SK-N-SH (cell line): Measurements from ENCODE around the gene LRRC27. TPM values are rescaled to one million over a fixed set of nuclear protein-coding genes. Genes with fewer than 3 reads are reported as not detected.

ENCODE experiments used
- CTCF ChIA-PET: fragments of 300-600, 350-600 bp; formaldehyde crosslinking; extraction: SDS; loops from one replicate; lab custom pipeline; 2021; lab: Yijun Ruan, JAX
- POLR2A ChIA-PET: fragments of 350-600 bp; sonication (Branson Sonifier 250); formaldehyde crosslinking; extraction: SDS; loops from one replicate; lab custom pipeline; 2020; ENCODE audit warnings: antibody characterized with exemption, inconsistent platforms; lab: Yijun Ruan, JAX
- DNase-seq: peaks from one replicate; pipeline ENCODE4 v3.0.0; 2012
- H2AFZ ChIP-seq: fragments of 200-600 bp; sonication (generic); 2 replicates; pipeline ENCODE4 v1.8.1; 2016; ENCODE audit warnings: antibody characterized with exemption, mild to moderate bottlenecking, low read depth
- H3F3A ChIP-seq: fragments of 200-600 bp; sonication (generic); replicated peaks from 2 replicates; pipeline ENCODE3; 2016; ENCODE audit warnings: antibody characterized with exemption, mild to moderate bottlenecking; ENCODE audit not compliant: insufficient read depth
- H3K27ac ChIP-seq, 2 experiments: fragments of 200-500 bp in 1 of 2; fragments of 200-600 bp in 1 of 2; sonication (Bioruptor generic) in 1 of 2; sonication (generic), shearing (Covaris generic) in 1 of 2; 2 replicates each; pipeline versions ENCODE4 v1.5.1 to v1.6.1; 2014 to 2016; ENCODE audit warnings: low read depth in 2 of 2, inconsistent platforms in 1 of 2, low read length in 1 of 2, mild to moderate bottlenecking in 1 of 2, mixed read lengths in 1 of 2
- H3K27me3 ChIP-seq: fragments of 200-600 bp; sonication (generic), shearing (Covaris generic); 2 replicates; pipeline ENCODE4 v1.6.1; 2016; ENCODE audit warnings: mixed run types; ENCODE audit not compliant: insufficient read depth
- H3K36me3 ChIP-seq, 2 experiments: fragments of 200-500 bp in 1 of 2; fragments of 200-600 bp in 1 of 2; sonication (Bioruptor generic) in 1 of 2; sonication (generic) in 1 of 2; replicated peaks in 1 of 2; 2 replicates each; pipeline versions ENCODE3 to v1.5.1; 2014 to 2016; ENCODE audit warnings: low read length in 1 of 2, mild to moderate bottlenecking in 1 of 2; ENCODE audit not compliant: insufficient read depth in 2 of 2, control insufficient read depth in 1 of 2
- H3K4me1 ChIP-seq, 2 experiments: fragments of 200-500 bp in 1 of 2; fragments of 200-600 bp in 1 of 2; sonication (Bioruptor generic) in 1 of 2; sonication (generic), shearing (Covaris generic) in 1 of 2; 2 replicates each; pipeline versions ENCODE4 v1.5.1 to v1.6.1; 2014 to 2016; ENCODE audit warnings: low read depth in 1 of 2, low read length in 1 of 2, mixed run types in 1 of 2; ENCODE audit not compliant: insufficient read depth in 2 of 2, control insufficient read depth in 1 of 2
- H3K4me2 ChIP-seq: fragments of 200-600 bp; sonication (generic), shearing (Covaris generic); 2 replicates; pipeline ENCODE4 v1.6.1; 2017; ENCODE audit warnings: mixed run types
- H3K4me3 ChIP-seq, 2 experiments: fragments of 200-500 bp in 1 of 2; fragments of 200-600 bp in 1 of 2; sonication (Bioruptor generic) in 1 of 2; sonication (generic), shearing (Covaris generic) in 1 of 2; 2 replicates each; pipeline versions ENCODE4 v1.5.1 to v1.8.1; 2014 to 2016; ENCODE audit warnings: low read depth in 2 of 2, inconsistent platforms in 1 of 2, low read length in 1 of 2, mild to moderate bottlenecking in 1 of 2, mixed read lengths in 1 of 2, moderate library complexity in 1 of 2
- H3K79me2 ChIP-seq: fragments of 200-600 bp; sonication (generic); 2 replicates; pipeline ENCODE4 v1.8.1; 2017; ENCODE audit warnings: mild to moderate bottlenecking; ENCODE audit not compliant: insufficient read depth
- H3K9ac ChIP-seq: fragments of 200-600 bp; sonication (generic); 2 replicates; pipeline ENCODE4 v1.6.1; 2017; ENCODE audit warnings: mixed run types
- H3K9me2 ChIP-seq: fragments of 200-600 bp; sonication (generic); 2 replicates; pipeline ENCODE4 v1.6.1; 2017; ENCODE audit warnings: mixed run types
- H3K9me3 ChIP-seq: fragments of 200-600 bp; sonication (generic); 2 replicates; pipeline ENCODE4 v1.6.1; 2017; ENCODE audit warnings: mixed run types, mild to moderate bottlenecking, moderate library complexity
- H4K20me1 ChIP-seq: fragments of 200-600 bp; sonication (generic); 2 replicates; pipeline ENCODE4 v1.6.1; 2017; ENCODE audit warnings: mild to moderate bottlenecking, mixed run types; ENCODE audit not compliant: insufficient read depth
- CHD2 ChIP-seq: fragments of 150-350 bp; IDR thresholded peaks from 2 replicates; pipeline ENCODE4 v1.6.1; 2018; ENCODE audit warnings: low read length; ENCODE audit not compliant: partially characterized antibody
- EP300 ChIP-seq, 2 experiments: IDR thresholded peaks; 2 replicates each; pipeline versions ENCODE4 v1.4.0 to v1.6.1; 2012; ENCODE audit warnings: borderline replicate concordance in 1 of 2, low read depth in 1 of 2, low read length in 1 of 2
- EZH2phosphoT487 ChIP-seq: fragments of 200-600 bp; sonication (generic); IDR thresholded peaks from 2 replicates; pipeline ENCODE4 v1.6.1; 2017; ENCODE audit warnings: low read depth, mixed run types, mild to moderate bottlenecking, antibody characterized with exemption, moderate library complexity, borderline replicate concordance
- FOSL2 ChIP-seq: IDR thresholded peaks from 2 replicates; pipeline ENCODE4 v1.4.0; 2012; ENCODE audit warnings: low read depth, mild to moderate bottlenecking, moderate library complexity, borderline replicate concordance
- FOXJ3 ChIP-seq: sonication (generic); formaldehyde crosslinking; IDR thresholded peaks from 2 replicates; pipeline ENCODE4 v1.5.1; 2020; ENCODE audit warnings: mild to moderate bottlenecking, missing genetic modification reagents
- GABPA ChIP-seq: IDR thresholded peaks from 2 replicates; pipeline ENCODE4 v1.4.0; 2012; ENCODE audit warnings: low read depth, mild to moderate bottlenecking
- GATA2 ChIP-seq: sonication (generic); formaldehyde crosslinking; IDR thresholded peaks from 2 replicates; pipeline ENCODE4 v1.5.0; 2020; ENCODE audit warnings: mild to moderate bottlenecking, missing genetic modification reagents
- JUND ChIP-seq: IDR thresholded peaks from 2 replicates; pipeline ENCODE4 v1.4.0; 2012
- MXI1 ChIP-seq: IDR thresholded peaks from 2 replicates; pipeline ENCODE4 v1.6.1; 2012; ENCODE audit warnings: mild to moderate bottlenecking, low read depth, low read length, improper control_type of control experiment
- NFIC ChIP-seq: IDR thresholded peaks from 2 replicates; pipeline ENCODE4 v1.4.0; 2012; ENCODE audit warnings: borderline replicate concordance
- RCOR1 ChIP-seq: fragments of 150-350 bp; IDR thresholded peaks from 2 replicates; pipeline ENCODE4 v1.6.1; 2017; ENCODE audit warnings: antibody characterized with exemption, low read length
- SIN3A ChIP-seq: IDR thresholded peaks from 2 replicates; pipeline ENCODE4 v1.6.1; 2012; ENCODE audit warnings: low read depth, mild to moderate bottlenecking, low read length, moderate library complexity, borderline replicate concordance
- TAF1 ChIP-seq: IDR thresholded peaks from 2 replicates; pipeline ENCODE4 v1.6.1; 2012; ENCODE audit warnings: low read depth, mild to moderate bottlenecking, low read length, moderate library complexity, borderline replicate concordance
- TEAD4 ChIP-seq: IDR thresholded peaks from 2 replicates; pipeline ENCODE4 v1.4.0; 2012; ENCODE audit warnings: mild to moderate bottlenecking, borderline replicate concordance; ENCODE audit not compliant: insufficient read depth
- YY1 ChIP-seq: IDR thresholded peaks from 2 replicates; pipeline ENCODE4 v1.4.0; 2012; ENCODE audit warnings: low read depth, mild to moderate bottlenecking
- WGBS: methylation state at CpG from one replicate; pipeline ENCODE4 v1.1.6; 2017; ENCODE audit warnings: low lambda C conversion rate; 5-methylcytosine and 5-hydroxymethylcytosine counted together
- polyA plus RNA-seq, 3 experiments: library from polyadenylated mRNA; depleted of rRNA; stranded (reverse); fragments of >200 nt; gene quantifications; 2 replicates each; pipeline ENCODE4 v1.2.3, GENCODE V29; 2012
- TF ChIP-seq, protein P1 (sequence below): IDR thresholded peaks from 2 replicates; pipeline ENCODE4; 2012
- TF ChIP-seq, protein P2 (sequence below): IDR thresholded peaks from 2 replicates; pipeline ENCODE4 v1.4.0; 2012; ENCODE audit warnings: low read depth, borderline replicate concordance
- TF ChIP-seq, protein P3 (sequence below): fragments of 150-350 bp; IDR thresholded peaks from 2 replicates; pipeline ENCODE4 v1.6.1; 2016; ENCODE audit warnings: mild to moderate bottlenecking, low read depth, low read length

The LRRC27 gene
- polyA plus RNA-seq, 1 of the 3 experiments (the other 2 are of a cell fraction) = 10.0 TPM

DNA sequence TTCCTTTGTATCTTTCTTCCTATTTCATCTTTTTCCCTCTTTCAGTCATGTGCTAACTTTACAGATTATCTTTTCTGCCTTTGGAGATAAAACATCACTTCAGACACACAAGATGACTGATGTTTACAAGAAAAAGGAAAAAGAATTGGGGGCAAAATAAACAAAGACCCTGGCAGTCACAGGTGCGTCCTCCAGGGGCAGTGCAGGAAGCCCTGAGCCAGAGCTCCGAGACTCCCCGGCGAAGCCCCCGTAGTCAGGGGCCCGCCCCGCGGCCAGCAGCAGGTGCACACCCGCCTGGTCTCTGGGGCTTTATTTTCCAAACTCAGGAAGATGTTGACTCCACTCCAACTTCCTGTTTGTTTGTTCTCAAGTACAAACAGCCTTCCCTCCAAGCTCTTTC is 34.5 kb upstream of the LRRC27 start (continued):
- no peak for TF ChIP-seq SIN3A
- TF ChIP-seq RCOR1 = no peak
- TF ChIP-seq, protein P1, sequence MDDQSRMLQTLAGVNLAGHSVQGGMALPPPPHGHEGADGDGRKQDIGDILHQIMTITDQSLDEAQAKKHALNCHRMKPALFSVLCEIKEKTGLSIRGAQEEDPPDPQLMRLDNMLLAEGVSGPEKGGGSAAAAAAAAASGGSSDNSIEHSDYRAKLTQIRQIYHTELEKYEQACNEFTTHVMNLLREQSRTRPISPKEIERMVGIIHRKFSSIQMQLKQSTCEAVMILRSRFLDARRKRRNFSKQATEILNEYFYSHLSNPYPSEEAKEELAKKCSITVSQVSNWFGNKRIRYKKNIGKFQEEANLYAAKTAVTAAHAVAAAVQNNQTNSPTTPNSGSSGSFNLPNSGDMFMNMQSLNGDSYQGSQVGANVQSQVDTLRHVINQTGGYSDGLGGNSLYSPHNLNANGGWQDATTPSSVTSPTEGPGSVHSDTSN = no peak
- TF ChIP-seq JUND = no peak
- no peak for TF ChIP-seq NFIC
- TF ChIP-seq, all 33 proteins: peak for 0

DNA sequence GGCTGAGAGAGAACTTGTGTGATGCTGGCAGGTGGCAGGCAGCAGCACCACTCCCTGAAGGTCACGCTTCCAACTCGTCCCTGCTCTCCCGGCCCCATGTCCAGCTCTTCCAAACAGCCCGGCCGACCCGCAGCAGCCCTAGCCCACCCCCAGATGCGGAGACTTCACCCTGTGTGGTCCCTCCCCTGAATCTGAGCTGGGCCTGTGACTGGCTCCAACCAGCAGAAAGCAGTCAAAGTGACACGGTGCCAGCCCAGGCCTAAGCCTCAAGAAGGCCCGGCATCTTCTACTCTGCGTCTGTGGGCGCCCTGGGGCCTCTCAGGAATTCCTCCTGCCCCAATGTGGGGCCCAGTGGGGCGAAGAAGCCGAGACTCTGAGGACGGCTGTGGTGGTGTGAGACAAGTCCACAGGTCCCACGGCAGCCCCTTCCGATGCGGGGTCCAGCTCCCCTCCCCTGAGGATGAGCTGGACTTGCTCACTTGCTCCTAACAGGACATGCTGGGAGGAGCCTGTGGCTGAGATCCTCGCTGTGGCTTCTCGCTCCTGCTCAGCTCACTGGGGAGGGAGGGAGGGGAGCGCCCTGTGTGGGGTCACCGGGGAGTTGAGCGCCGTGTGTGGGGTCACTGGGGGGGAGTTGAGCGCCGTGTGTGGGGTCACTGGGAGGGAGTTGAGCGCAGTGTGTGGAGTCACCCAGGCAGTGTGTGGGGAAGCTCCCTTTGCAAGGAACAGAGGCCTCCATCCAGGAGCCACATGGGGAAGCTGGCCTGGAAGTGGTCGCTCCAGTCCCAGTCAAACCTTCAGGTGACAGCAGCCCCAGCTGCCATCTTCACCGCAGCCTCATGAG is 33.7 kb upstream of the LRRC27 start:
- H3K27me3 ChIP-seq = no peaks in the 10 kb centered on the region
- H2AFZ ChIP-seq = no peak overlapping the region
- no peaks in the 10 kb centered on the region for H3F3A ChIP-seq
- no peaks in the 10 kb centered on the region for H3K79me2 ChIP-seq
- peaks cover 0 to 59% of the 10 kb centered on the region in 2 experiments; a peak in 2 of 4 replicates for H3K4me1 ChIP-seq
- WGBS = 83% methylated on average over 19 of the region's 28 CpGs
- H3K4me3 ChIP-seq = no peak overlapping the region
- H3K36me3 ChIP-seq = no peaks in the 10 kb centered on the region
- H3K4me2 ChIP-seq = no peak overlapping the region
- no peaks in the 10 kb centered on the region for H3K9me2 ChIP-seq
- no peak overlapping the region for H3K9ac ChIP-seq
- H3K27ac ChIP-seq = no peak overlapping the region; a peak in 1 of 4 replicates
- ChIA-PET POLR2A (no interaction called here), CTCF (interaction anchor here (0.7 to 1.9 kb wide), 7 partner anchors 9 to 346 kb away, joined by 3 to 6 read pairs (median 3); no protein-coding TSS in a partner anchor)
- H4K20me1 ChIP-seq = no peaks in the 10 kb centered on the region
- H3K9me3 ChIP-seq = no peaks in the 10 kb centered on the region
- no peak for DNase-seq
- TF ChIP-seq YY1 = no peak
- TF ChIP-seq SIN3A = no peak
- no peak for TF ChIP-seq MXI1

DNA sequence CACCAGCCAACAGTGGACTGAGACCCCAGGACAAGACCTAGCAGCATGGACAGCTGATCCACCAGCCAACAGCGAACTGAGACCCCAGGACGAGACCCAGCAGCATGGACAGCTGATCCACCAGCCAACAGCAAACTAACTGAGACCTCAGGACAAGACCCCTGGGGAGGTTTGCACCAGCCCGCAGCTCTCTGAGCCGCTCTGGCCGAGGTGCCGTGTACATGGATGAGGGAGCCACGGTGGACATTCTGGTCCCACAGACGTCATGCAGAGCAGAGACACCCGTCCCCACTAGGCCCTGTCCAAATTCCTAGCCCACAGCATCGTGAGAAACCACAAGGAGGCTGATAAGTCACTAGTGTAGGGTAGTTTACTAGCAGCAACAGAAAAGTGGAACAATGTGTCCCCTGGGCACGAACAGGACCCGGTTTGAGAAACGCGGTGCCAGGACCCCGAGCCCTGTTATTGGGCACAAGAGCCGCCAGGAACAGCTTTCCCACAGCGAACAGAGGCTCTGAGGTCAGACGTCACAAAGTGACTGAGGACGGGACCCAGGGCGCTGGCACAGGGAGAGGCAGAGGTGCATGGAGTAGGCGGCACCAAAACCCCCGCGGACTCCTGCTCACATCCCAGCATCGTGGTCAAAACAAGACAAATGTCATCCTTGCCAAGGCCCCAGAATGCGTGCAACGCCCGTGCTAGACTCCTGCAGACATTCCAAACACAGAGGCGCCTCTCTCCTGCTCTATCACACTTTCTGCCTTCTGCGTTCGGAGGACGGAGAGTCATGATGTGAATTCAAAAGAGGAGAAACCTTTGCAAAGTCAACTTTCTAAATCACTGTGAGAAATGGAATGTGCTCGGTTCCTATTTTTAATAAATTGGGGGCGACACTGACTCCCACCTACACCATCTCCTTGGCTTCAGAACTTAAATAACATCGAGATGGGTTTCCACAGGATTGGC is 32.3 kb upstream of the LRRC27 start:
- Histone ChIP-seq H2AFZ (no peak overlapping the region), H3K9ac (no peak overlapping the region), H3K4me2 (no peak overlapping the region), H3K9me3 (no peaks in the 10 kb centered on the region), H3K9me2 (no peaks in the 10 kb centered on the region), H4K20me1 (no peaks in the 10 kb centered on the region), H3K79me2 (no peaks in the 10 kb centered on the region), H3K4me3 (no peak overlapping the region), H3K36me3 (no peaks in the 10 kb centered on the region), H3F3A (no peaks in the 10 kb centered on the region), H3K27ac (no peak overlapping the region; a peak in 1 of 4 replicates), H3K4me1 (peaks cover 0 to 48% of the 10 kb centered on the region in 2 experiments; a peak in 2 of 4 replicates), H3K27me3 (no peaks in the 10 kb centered on the region)
- POLR2A ChIA-PET = no interaction called here
- CTCF ChIA-PET = interaction anchor here (0.9 to 1.0 kb wide), 2 partner anchors 18 to 76 kb away, joined by 3 to 6 read pairs; no protein-coding TSS in a partner anchor
- WGBS = 78% methylated on average over 27 of the region's 34 CpGs
- no peak for DNase-seq
- no peak for TF ChIP-seq FOXJ3 (CRISPR knock-in tag)
- no peak for TF ChIP-seq GABPA
- TF ChIP-seq, protein P2, sequence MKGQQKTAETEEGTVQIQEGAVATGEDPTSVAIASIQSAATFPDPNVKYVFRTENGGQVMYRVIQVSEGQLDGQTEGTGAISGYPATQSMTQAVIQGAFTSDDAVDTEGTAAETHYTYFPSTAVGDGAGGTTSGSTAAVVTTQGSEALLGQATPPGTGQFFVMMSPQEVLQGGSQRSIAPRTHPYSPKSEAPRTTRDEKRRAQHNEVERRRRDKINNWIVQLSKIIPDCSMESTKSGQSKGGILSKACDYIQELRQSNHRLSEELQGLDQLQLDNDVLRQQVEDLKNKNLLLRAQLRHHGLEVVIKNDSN = no peak
- TF ChIP-seq, protein P3, sequence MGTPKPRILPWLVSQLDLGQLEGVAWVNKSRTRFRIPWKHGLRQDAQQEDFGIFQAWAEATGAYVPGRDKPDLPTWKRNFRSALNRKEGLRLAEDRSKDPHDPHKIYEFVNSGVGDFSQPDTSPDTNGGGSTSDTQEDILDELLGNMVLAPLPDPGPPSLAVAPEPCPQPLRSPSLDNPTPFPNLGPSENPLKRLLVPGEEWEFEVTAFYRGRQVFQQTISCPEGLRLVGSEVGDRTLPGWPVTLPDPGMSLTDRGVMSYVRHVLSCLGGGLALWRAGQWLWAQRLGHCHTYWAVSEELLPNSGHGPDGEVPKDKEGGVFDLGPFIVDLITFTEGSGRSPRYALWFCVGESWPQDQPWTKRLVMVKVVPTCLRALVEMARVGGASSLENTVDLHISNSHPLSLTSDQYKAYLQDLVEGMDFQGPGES = no peak
- TF ChIP-seq EP300 (IDR thresholded peaks at IDR 0.05; ENCODE audit: borderline replicate concordance in 1 of 2, low read depth in 1 of 2, low read length in 1 of 2) = no peak
- TF ChIP-seq EZH2phosphoT487 = no peak
- no peak for TF ChIP-seq CHD2
- no peak for TF ChIP-seq FOSL2
- no peak for TF ChIP-seq GATA2 (CRISPR knock-in tag)
- TF ChIP-seq TAF1 = no peak
- TF ChIP-seq MXI1 = no peak
- no peak for TF ChIP-seq TEAD4
- no peak for TF ChIP-seq NFIC
